Kidney (tissue), 14 donors: Measurements from ENCODE around the gene DDX10. TPM values are rescaled to one million over a fixed set of nuclear protein-coding genes. Genes with fewer than 3 reads are reported as not detected.
A peak's percentile ranks its signal among the peaks of the same experiment; 100 is the strongest.

Experiments
- DNase-seq, 5 donors: peaks; one replicate each; pipeline ENCODE4 v3.0.0-alpha.2; 2013 to 2020
- FAIRE-seq: peaks from 2 replicates; lab custom pipeline; 2012; peaks lifted over from hg19 to GRCh38; lab: Jason Lieb, UNC
- H3K27ac ChIP-seq, 2 donors: one replicate each; pipeline ENCODE4 v1.7.0; 2013; ENCODE audit warnings: low read depth in 2 of 2, low read length in 2 of 2, inconsistent platforms in 1 of 2
- H3K27me3 ChIP-seq: one replicate; pipeline ENCODE4 v1.7.1; 2013; ENCODE audit warnings: low read length, inconsistent platforms; ENCODE audit not compliant: control insufficient read depth, insufficient read depth
- H3K36me3 ChIP-seq, 3 donors: one replicate each; pipeline versions ENCODE4 v1.7.0 to v1.7.1; 2013; ENCODE audit warnings: low read length in 3 of 3, control low read depth in 1 of 3, inconsistent platforms in 1 of 3; ENCODE audit not compliant: insufficient read depth in 3 of 3, control insufficient read depth in 2 of 3
- H3K4me1 ChIP-seq, 3 donors: one replicate each; pipeline versions ENCODE4 v1.7.0 to v1.7.1; 2013; ENCODE audit warnings: low read length in 3 of 3, inconsistent platforms in 1 of 3, low read depth in 1 of 3; ENCODE audit not compliant: control insufficient read depth in 2 of 3, insufficient read depth in 2 of 3
- H3K4me3 ChIP-seq, 3 donors: one replicate each; pipeline versions ENCODE4 v1.7.0 to v1.8.1; 2013; ENCODE audit warnings: low read length in 3 of 3, control low read depth in 1 of 3, inconsistent platforms in 1 of 3
- H3K9ac ChIP-seq, 3 donors: one replicate each; pipeline versions ENCODE4 v1.7.0 to v1.7.1; 2013; ENCODE audit warnings: low read length in 3 of 3, control low read depth in 1 of 3, inconsistent platforms in 1 of 3
- H3K9me3 ChIP-seq, 3 donors: one replicate each; pipeline versions ENCODE4 v1.7.0 to v1.7.1; 2013; ENCODE audit warnings: low read length in 3 of 3, control low read depth in 1 of 3, inconsistent platforms in 1 of 3; ENCODE audit not compliant: control insufficient read depth in 2 of 3, insufficient read depth in 1 of 3
- CTCF ChIP-seq: IDR thresholded peaks from 3 replicates; pipeline ENCODE4 v1.5.1; 2012; ENCODE audit warnings: mild to moderate bottlenecking, moderate library complexity, borderline replicate concordance; ENCODE audit not compliant: insufficient read depth; ENCODE audit errors: extremely low read depth
- intact Hi-C: fragments of 100-400 bp; cut with DNase I; formaldehyde crosslinking; loops from one replicate; pipeline ENCODE4 v1.11.1; 2022
- polyA plus RNA-seq: library from polyadenylated mRNA; stranded (reverse); fragments of 350-450 nt; fragmentation: Illumina TruSeq; extraction: RNeasy Lipid Tissue Mini Kit (QIAGEN cat#74804); gene quantifications from one replicate; pipeline ENCODE4 v1.2.3, GENCODE V29; 2014; ENCODE audit warnings: low read depth, low replicate concordance; ENCODE audit not compliant: insufficient read depth
- total RNA-seq: library from RNA; stranded (reverse); fragmentation: NEBNext Ultra II Directional; extraction: Animal tissue kit (Norgen Biotek cat#: 25700); gene quantifications from one replicate; pipeline ENCODE4 v1.2.1, GENCODE V29; 2021
- donor health status: control.
- donor health status: control.
- donor health status: control.
- donor health status: control.
- donor health status: control.
- donor health status: DM: yes; HTN: yes; CAD: no.
- donor health status: Normal renal cell carcinoma (clear cell type).

The DDX10 gene
- total and polyA plus RNA-seq, 2 donors from 2014 or later, result 24.8 to 79.2 TPM

GRCh38 chr11:108618529-108618928 is 46.3 kb upstream of the DDX10 start:
- intact Hi-C loops, result no loop called here
- no peak for FAIRE-seq
- no peaks in the 10 kb centered on the region for H3K36me3 ChIP-seq
- H3K9ac ChIP-seq, result no peak overlapping the region
- no peak overlapping the region for H3K27ac ChIP-seq
- H3K4me3 ChIP-seq, result no peak overlapping the region
- H3K27me3 ChIP-seq, result no peaks in the 10 kb centered on the region
- no peaks in the 10 kb centered on the region for H3K9me3 ChIP-seq
- DNase-seq, result no peak
- H3K4me1 ChIP-seq, result no peaks in the 10 kb centered on the region
- TF ChIP-seq CTCF, result no peak

- Histone ChIP-seq H3K9me3 (no peaks in the 10 kb centered on the region), H3K27me3 (no peaks in the 10 kb centered on the region), H3K9ac (no peak overlapping the region), H3K27ac (no peak overlapping the region), H3K36me3 (no peaks in the 10 kb centered on the region), H3K4me3 (no peak overlapping the region), H3K4me1 (no peaks in the 10 kb centered on the region)
- intact Hi-C loops, result no loop called here
- DNase-seq, result no peak
- FAIRE-seq, result peak; percentile 23
- TF ChIP-seq CTCF, result no peak
Observed at GRCh38 chr11:108620958-108621772, 43.7 kb upstream of the DDX10 start.

- Histone ChIP-seq H3K4me3 (no peak overlapping the region), H3K9ac (no peak overlapping the region), H3K4me1 (no peaks in the 10 kb centered on the region), H3K27ac (no peak overlapping the region), H3K27me3 (no peaks in the 10 kb centered on the region), H3K36me3 (no peaks in the 10 kb centered on the region), H3K9me3 (no peaks in the 10 kb centered on the region)
- intact Hi-C loops, result no loop called here
- FAIRE-seq, result no peak
- no peak for TF ChIP-seq CTCF
- DNase-seq, result no peak
Observed at GRCh38 chr11:108622341-108622740, 42.5 kb upstream of the DDX10 start.
